ENCODE results near the gene C12orf75. TPM values are rescaled to one million over a fixed set of nuclear protein-coding genes. Genes with fewer than 3 reads are reported as not detected.
A peak's percentile ranks its signal among the peaks of the same experiment; 100 is the strongest.

Gene C12orf75
- total and polyA plus RNA-seq, 10 of the 15 experiments (the other 5 are each of a cell fraction or from before 2014, with no cell fraction given) = 40.7 to 411 (median 159) TPM

- no peak overlapping the region for H3K9ac ChIP-seq (ENCODE audit: control insufficient read depth, insufficient read depth, low read length)
- CTCF ChIA-PET = interaction anchor here (0.6 to 6.5 kb wide), 3 partner anchors 12 to 22 kb away, joined by 3 to 38 read pairs (median 3); no protein-coding TSS in a partner anchor
- FAIRE-seq = no peak
- no peaks in the 10 kb centered on the region for H3K27me3 ChIP-seq (replicated peaks in 1 of 2; ENCODE audit: control insufficient read depth in 2 of 2, insufficient read depth in 2 of 2, low read length in 1 of 2)
- DNase-seq (ENCODE audit: low read depth, low spot score) = no peak
- peak overlapping the region; percentile 68 for H3K4me2 ChIP-seq (ENCODE audit: control insufficient read depth, insufficient read depth)
- RAD21 ChIA-PET (ENCODE audit: unreplicated experiment) = interaction anchor here (6.1 kb wide), 1 partner anchor 21 kb away, joined by 47 read pairs; no protein-coding TSS in a partner anchor
- POLR2A ChIA-PET = interaction anchor here (5.1 kb wide), 1 partner anchor 20 kb away, joined by 38 read pairs; no protein-coding TSS in a partner anchor
- peaks cover 12% of the 10 kb centered on the region for H3K9me3 ChIP-seq (replicated peaks; ENCODE audit: control insufficient read depth, insufficient read depth, low read length)
- intact Hi-C loops (cut with micrococcal nuclease; ENCODE audit: unreplicated experiment) (no loop called here), in situ Hi-C loops (cut with MboI) (no loop called here)
- H3K4me1 ChIP-seq (ENCODE audit: control insufficient read depth, insufficient read depth, low read length) = peaks cover 16% of the 10 kb centered on the region
- BruUV-seq (replicated peaks) = no TSS peak
- H3K27ac ChIP-seq (ENCODE audit: control insufficient read depth, insufficient read depth) = peak overlapping the region; percentile 38; the same call in 1 of the 2 replicates
- ATAC-seq = no peak
- no peaks in the 10 kb centered on the region; a peak in 2 of 4 replicates for H3K36me3 ChIP-seq (ENCODE audit: control insufficient read depth in 2 of 2, insufficient read depth in 2 of 2, low read length in 1 of 2)
- SMC1A ChIA-PET (ENCODE audit: uncharacterized antibody, unreplicated experiment) = interaction anchor here (0.8 to 7.9 kb wide), 4 partner anchors 8 to 44 kb away, joined by 3 to 102 read pairs (median 32); no protein-coding TSS in a partner anchor
- H2AFZ ChIP-seq (ENCODE audit: control insufficient read depth, low read depth, low read length) = no peak overlapping the region
- WGBS (ENCODE audit: insufficient coverage, insufficient replicate concordance, low lambda C conversion rate, missing lambda C conversion rate) = 96% methylated on average over 7 of the region's 7 CpGs
- H3K4me3 ChIP-seq = no peak overlapping the region
- H3K79me2 ChIP-seq (ENCODE audit: control insufficient read depth, insufficient read depth, low read length) = peaks cover 76% of the 10 kb centered on the region
- H4K20me1 ChIP-seq (ENCODE audit: control insufficient read depth, insufficient read depth) = no peaks in the 10 kb centered on the region
- TF ChIP-seq MEF2A (IDR thresholded peaks at IDR 0.05; ENCODE audit: insufficient read depth, low read depth, low read length) (no peak), PAX5 (IDR thresholded peaks at IDR 0.05; ENCODE audit: borderline replicate concordance, low read depth, low read length) (no peak), TBL1XR1 (IDR thresholded peaks at IDR 0.05; ENCODE audit: low read depth, low read length) (no peak)
Measured at GRCh38 chr12:105336411-105336810, 5.9 kb downstream of the C12orf75 start.

GRCh38 chr12:105337391-105337790 lies 6.9 kb downstream of the C12orf75 start:
- RAD21 ChIA-PET (ENCODE audit: unreplicated experiment) = no interaction called here
- DNase-seq (ENCODE audit: low read depth, low spot score) (no peak), FAIRE-seq (no peak), ATAC-seq (peak; percentile 50)
- Histone ChIP-seq H3K9ac (ENCODE audit: control insufficient read depth, insufficient read depth, low read length) (no peak overlapping the region), H3K4me1 (ENCODE audit: control insufficient read depth, insufficient read depth, low read length) (peaks cover 13% of the 10 kb centered on the region), H3K27ac (ENCODE audit: control insufficient read depth, insufficient read depth) (no peak overlapping the region), H3K36me3 (ENCODE audit: control insufficient read depth in 2 of 2, insufficient read depth in 2 of 2, low read length in 1 of 2) (no peaks in the 10 kb centered on the region; a peak in 2 of 4 replicates), H3K4me3 (no peak overlapping the region), H3K79me2 (ENCODE audit: control insufficient read depth, insufficient read depth, low read length) (peaks cover 69% of the 10 kb centered on the region), H3K27me3 (replicated peaks in 1 of 2; ENCODE audit: control insufficient read depth in 2 of 2, insufficient read depth in 2 of 2, low read length in 1 of 2) (no peaks in the 10 kb centered on the region), H4K20me1 (ENCODE audit: control insufficient read depth, insufficient read depth) (no peaks in the 10 kb centered on the region), H3K4me2 (ENCODE audit: control insufficient read depth, insufficient read depth) (peak overlapping the region; percentile 3; the same call in 1 of the 2 replicates), H3K9me3 (replicated peaks; ENCODE audit: control insufficient read depth, insufficient read depth, low read length) (peaks cover 16% of the 10 kb centered on the region), H2AFZ (ENCODE audit: control insufficient read depth, low read depth, low read length) (no peak overlapping the region)
- POLR2A ChIA-PET = interaction anchor here (1.0 to 1.4 kb wide), 2 partner anchors 10 to 21 kb away, joined by 3 to 5 read pairs; no protein-coding TSS in a partner anchor
- intact Hi-C loops (cut with micrococcal nuclease; ENCODE audit: unreplicated experiment) = no loop called here
- in situ Hi-C loops (cut with MboI) = no loop called here
- BruUV-seq (replicated peaks) = no TSS peak
- 99% methylated on average over 3 of the region's 3 CpGs for WGBS (ENCODE audit: insufficient coverage, insufficient replicate concordance, low lambda C conversion rate, missing lambda C conversion rate)
- CTCF ChIA-PET = interaction anchor here (1.0 to 6.5 kb wide), 2 partner anchors 11 to 18 kb away, joined by 3 to 38 read pairs; no protein-coding TSS in a partner anchor
- SMC1A ChIA-PET (ENCODE audit: uncharacterized antibody, unreplicated experiment) = interaction anchor here (0.8 to 7.9 kb wide), 5 partner anchors 7 to 43 kb away, joined by 3 to 102 read pairs (median 14); no protein-coding TSS in a partner anchor
- TF ChIP-seq ZBTB11 (CRISPR knock-in tag; IDR thresholded peaks at IDR 0.05) = no peak
- TF ChIP-seq MYC (IDR thresholded peaks at IDR 0.05; ENCODE audit: insufficient read depth, insufficient read length, insufficient replicate concordance, low read length, severe bottlenecking) = no peak
- TF ChIP-seq BMI1 (IDR thresholded peaks at IDR 0.05; ENCODE audit: borderline replicate concordance) = no peak
- TF ChIP-seq PBX3 (IDR thresholded peaks at IDR 0.05; ENCODE audit: insufficient replicate concordance, low read depth, low read length) = no peak
- TF ChIP-seq FOXK2 (IDR thresholded peaks at IDR 0.05) = no peak
- TF ChIP-seq GATAD2B (conservative IDR thresholded peaks at IDR 0.05; ENCODE audit: low read depth) = no peak
- TF ChIP-seq YY1 (IDR thresholded peaks at IDR 0.05; ENCODE audit: low read depth, low read length) = no peak
- no peak for TF ChIP-seq ZNF384 (IDR thresholded peaks at IDR 0.05; ENCODE audit: borderline replicate concordance, low read depth, low read length)
